22Rv1 (cell line): ENCODE data around the gene PISD.
"Not testable (repeated sequence)": the region's sequence is repeated elsewhere in the genome, so short reads cannot be mapped to it uniquely, and the experiment has no call there.

Experiments
- H3K27ac ChIP-seq: fragments of 450-650 bp; 2 replicates; pipeline ENCODE4 v1.5.1; 2017
- CTCF ChIP-seq: fragments of 450-650 bp; IDR thresholded peaks from 2 replicates; pipeline ENCODE4 v1.5.1; 2017; ENCODE audit warnings: mild to moderate bottlenecking
- ZFX ChIP-seq: fragments of 450-650 bp; IDR thresholded peaks from 2 replicates; pipeline ENCODE4 v1.6.1; 2017; ENCODE audit warnings: antibody characterized with exemption, borderline replicate concordance

PISD gene

GRCh38 chr22:31603574-31603973, 58.4 kb downstream of the PISD start:
- no peak overlapping the region for H3K27ac ChIP-seq
- TF ChIP-seq CTCF (no peak), ZFX (no peak)

- TF ChIP-seq CTCF (no peak), ZFX (no peak)
- no peak overlapping the region for H3K27ac ChIP-seq
Observed at GRCh38 chr22:31603081-31603525, 58.9 kb downstream of the PISD start.

GRCh38 chr22:31602259-31602952, 59.6 kb downstream of the PISD start:
- TF ChIP-seq ZFX (no peak), CTCF (no peak)
- H3K27ac ChIP-seq = no peak overlapping the region

- H3K27ac ChIP-seq = no peak overlapping the region
- TF ChIP-seq CTCF (no peak), ZFX (no peak)
Observed at GRCh38 chr22:31595271-31595670, 66.7 kb downstream of the PISD start.

GRCh38 chr22:31590161-31590560, 71.9 kb downstream of the PISD start:
- not testable (repeated sequence) for H3K27ac ChIP-seq

GRCh38 chr22:31588970-31589675, 72.9 kb downstream of the PISD start:
- TF ChIP-seq CTCF (no peak), ZFX (no peak)
- H3K27ac ChIP-seq = no peak overlapping the region

- peak overlapping the region; percentile 60 for H3K27ac ChIP-seq
Observed at GRCh38 chr22:31586137-31586920, 75.7 kb downstream of the PISD start.

More at GRCh38 chr22:31586137-31586920, 75.7 kb downstream of the PISD start:
- TF ChIP-seq CTCF (no peak), ZFX (no peak)
